Coronary artery (tissue), 2 donors: ENCODE results near the gene JSRP1.

Experiments used
- DNase-seq: peaks from one replicate; pipeline ENCODE4 v3.0.0-alpha.2; 2017; ENCODE audit warnings: low spot score
- H3K27ac ChIP-seq, 2 donors: fragments of 200-600 bp; sonication (generic); one replicate each; pipeline ENCODE4 v1.5.1; 2016 to 2019
- H3K4me3 ChIP-seq: fragments of 200-600 bp; sonication (generic); 2 replicates; pipeline ENCODE4 v1.5.1; 2016; ENCODE audit warnings: mild to moderate bottlenecking, moderate library complexity
- TF ChIP-seq, protein P1 (sequence below): fragments of 200-600 bp; sonication (generic); IDR thresholded peaks from one replicate; pipeline ENCODE4 v1.5.1; 2019; ENCODE audit warnings: antibody characterized with exemption

Gene JSRP1, protein sequence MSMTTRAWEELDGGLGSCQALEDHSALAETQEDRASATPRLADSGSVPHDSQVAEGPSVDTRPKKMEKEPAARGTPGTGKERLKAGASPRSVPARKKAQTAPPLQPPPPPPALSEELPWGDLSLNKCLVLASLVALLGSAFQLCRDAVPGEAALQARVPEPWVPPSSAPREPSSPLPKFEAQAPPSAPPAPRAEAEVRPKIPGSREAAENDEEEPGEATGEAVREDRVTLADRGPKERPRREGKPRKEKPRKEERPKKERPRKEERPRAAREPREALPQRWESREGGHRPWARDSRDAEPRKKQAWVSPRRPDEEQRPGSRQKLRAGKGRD

DNA sequence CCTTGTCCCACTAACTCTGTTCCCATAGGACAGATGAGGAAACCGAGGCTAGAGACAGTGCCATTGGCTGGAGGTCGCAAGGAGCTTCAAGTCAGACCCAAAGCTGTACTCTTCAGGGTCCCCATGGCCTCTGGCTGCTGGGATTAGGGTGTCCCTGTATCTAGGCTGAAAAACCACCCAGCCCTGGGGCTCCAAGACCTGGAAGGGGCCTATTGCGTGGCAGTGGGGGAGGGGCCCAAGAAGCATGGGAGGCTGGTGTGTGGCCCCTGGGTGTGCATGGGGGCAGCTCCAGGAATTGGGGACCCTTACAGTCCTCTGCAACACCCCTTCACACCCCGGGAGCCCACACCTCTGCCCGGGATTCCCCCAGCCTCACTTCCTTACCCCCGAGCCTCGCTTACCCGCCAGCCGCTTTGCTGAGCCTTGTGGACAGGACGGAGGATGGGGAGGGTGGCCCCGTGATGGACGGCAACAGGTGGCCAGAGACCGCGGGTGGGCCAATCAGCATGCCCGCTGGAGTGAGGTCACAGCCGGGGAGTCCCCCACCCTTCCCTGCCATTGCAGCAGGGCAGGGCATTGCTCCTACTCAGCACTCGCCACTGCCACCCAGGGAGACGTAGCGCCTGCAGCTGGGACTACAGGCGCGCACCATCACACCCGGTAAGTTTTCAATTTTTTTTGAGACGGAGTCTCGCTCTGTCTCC is at the start of gene JSRP1:
Gene JSRP1 (minus strand): TSS at position 436 of the 704 bp plus-strand sequence. CDS start 1,103 bp downstream, outside the sequence.
- no peak within 1 kb of the TSS for H3K4me3 ChIP-seq
- no peak within 1 kb of the TSS for H3K27ac ChIP-seq
- DNase-seq: no peak
- TF ChIP-seq, protein P1, sequence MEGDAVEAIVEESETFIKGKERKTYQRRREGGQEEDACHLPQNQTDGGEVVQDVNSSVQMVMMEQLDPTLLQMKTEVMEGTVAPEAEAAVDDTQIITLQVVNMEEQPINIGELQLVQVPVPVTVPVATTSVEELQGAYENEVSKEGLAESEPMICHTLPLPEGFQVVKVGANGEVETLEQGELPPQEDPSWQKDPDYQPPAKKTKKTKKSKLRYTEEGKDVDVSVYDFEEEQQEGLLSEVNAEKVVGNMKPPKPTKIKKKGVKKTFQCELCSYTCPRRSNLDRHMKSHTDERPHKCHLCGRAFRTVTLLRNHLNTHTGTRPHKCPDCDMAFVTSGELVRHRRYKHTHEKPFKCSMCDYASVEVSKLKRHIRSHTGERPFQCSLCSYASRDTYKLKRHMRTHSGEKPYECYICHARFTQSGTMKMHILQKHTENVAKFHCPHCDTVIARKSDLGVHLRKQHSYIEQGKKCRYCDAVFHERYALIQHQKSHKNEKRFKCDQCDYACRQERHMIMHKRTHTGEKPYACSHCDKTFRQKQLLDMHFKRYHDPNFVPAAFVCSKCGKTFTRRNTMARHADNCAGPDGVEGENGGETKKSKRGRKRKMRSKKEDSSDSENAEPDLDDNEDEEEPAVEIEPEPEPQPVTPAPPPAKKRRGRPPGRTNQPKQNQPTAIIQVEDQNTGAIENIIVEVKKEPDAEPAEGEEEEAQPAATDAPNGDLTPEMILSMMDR: no peak

DNA sequence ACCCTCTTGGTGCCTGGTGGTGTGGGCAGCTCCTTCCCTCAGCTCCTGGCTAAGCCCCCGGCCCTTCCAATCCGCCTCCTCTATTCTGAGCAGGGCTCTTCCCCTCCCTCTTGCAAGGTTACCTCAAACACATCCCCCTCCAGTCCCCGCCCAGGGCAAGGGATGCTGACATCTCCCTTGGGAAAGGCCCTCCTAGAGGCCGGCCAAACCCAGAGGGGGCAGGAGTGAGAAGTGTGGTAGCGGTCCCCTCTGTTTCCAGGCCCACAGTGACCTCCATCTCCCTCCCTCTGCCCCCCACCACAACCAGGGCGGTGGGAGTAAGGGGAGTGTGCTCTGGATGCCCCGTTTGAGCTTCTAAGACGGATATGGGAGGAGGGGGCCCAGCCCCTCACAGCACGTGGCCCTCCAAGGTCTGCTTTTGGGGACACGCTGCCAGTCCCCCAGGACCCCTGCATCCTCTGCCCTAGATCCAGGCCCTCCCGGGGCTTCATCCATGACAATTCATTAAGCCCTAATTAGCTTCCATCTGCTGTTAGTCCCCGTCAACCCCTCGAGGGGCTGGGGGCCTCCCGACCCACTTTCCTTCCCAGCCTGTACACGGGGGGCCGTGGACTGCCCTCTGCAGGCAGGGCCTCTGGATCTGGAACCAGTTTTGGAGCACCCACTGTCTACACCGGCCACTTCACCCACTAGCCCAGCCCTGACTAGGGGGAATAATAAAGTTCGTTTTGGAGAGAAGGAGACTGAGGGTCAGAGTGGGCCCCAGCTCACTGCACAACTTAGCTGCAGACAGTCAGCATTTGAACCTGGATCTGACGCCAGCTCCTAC is 49.4 kb upstream of the JSRP1 start:
- no peak for DNase-seq
- TF ChIP-seq, protein P1: no peak
- Histone ChIP-seq H3K4me3 (no peak overlapping the region), H3K27ac (no peak overlapping the region)

DNA sequence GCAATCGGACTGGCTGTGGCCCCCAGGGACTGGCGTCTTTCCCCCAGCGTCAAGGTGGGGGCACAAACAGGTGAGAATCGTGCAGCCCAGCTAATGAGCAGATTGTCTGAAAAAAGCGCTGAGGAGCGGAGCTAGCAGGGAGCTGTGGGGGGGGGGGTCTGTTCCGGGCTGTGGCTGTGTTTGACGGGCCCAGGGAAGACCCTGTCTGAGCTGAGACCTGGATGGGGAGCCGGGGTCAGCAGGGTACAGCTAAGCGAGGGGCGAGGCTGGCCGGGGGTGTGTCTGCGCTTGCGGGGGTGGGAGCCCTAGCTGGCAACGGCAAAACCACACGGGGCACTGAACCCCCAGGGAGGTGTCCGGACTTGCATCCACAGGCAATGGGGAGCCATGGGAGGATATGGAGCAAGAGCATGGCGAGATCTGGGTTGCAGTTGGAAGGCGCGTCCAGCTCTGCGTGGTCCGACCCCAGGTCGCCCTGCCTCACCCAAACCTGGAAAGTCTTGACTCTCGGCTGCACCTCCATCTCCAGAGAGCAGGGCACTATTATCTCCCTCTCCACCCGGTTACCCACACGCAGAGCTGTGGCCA is 47.1 kb upstream of the JSRP1 start:
- TF ChIP-seq, protein P1: no peak
- H3K4me3 ChIP-seq: no peak overlapping the region
- H3K27ac ChIP-seq: no peak overlapping the region
- DNase-seq: no peak

DNA sequence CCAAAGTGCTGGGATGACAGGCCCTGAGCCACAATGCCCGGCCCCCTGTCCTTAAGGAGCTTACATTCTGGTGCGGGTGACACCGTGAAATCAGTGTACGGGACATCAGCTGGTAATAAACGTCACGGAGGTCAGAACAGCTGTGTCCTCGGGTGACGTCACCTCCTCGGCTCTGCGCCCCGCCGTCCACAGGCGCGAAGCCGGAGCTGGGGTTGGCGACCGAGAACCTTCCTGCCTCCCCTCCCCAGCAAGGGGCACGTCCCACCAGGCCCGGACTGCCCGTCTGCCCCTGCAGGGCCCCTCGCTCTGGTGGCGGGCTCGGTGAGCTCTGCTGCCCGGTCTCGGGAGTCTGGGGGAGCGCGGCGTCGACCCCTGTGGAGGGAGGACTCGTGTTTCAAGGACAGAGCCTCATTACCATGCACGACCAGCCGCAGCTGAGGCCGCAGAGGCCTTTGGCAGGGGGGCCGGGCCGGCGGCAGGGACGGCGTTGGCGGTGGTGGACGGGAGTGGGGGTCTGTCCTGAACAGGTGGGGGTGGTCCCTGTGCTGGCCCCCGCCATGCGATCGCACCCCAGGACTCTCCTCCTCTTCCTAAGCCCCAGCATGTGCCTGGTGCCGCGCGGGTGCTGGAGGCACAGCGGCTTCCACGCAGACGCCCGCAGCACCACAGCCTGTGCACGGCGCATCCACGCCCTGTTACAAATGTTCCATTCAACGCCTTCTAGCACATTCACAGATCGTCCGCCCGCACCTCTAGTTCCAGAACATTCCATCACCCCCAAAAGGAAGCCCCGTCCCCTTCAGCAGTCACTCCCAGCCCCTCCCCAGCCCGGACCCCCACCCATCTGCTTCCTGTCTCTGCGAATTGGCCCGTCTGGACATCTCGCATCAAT is 46.3 kb upstream of the JSRP1 start:
- peak overlapping the region; percentile 50 for H3K4me3 ChIP-seq
- DNase-seq: no peak
- TF ChIP-seq, protein P1: no peak
- no peak overlapping the region for H3K27ac ChIP-seq

DNA sequence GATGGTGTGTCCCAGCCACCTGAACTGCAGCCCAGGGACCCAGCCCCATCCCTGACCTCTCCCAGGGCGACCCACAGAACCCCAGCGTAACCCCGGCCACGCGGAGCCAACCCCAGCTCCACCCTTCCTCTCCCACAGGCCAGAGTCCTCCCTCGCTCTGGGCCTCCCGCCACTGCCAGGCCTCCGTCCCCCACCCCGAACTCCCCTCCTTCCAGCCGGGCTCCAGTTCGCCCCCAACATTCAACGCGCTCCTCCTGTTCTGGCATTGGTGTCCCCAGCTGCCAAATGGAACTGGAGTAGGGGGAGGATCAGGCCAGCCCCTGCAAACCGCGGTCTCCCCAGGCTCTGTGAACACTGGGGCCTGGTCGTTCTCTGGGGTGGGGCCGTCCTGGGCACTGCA is 44.3 kb upstream of the JSRP1 start:
- TF ChIP-seq, protein P1: no peak
- Histone ChIP-seq H3K27ac (no peak overlapping the region), H3K4me3 (no peak overlapping the region)
- no peak for DNase-seq

DNA sequence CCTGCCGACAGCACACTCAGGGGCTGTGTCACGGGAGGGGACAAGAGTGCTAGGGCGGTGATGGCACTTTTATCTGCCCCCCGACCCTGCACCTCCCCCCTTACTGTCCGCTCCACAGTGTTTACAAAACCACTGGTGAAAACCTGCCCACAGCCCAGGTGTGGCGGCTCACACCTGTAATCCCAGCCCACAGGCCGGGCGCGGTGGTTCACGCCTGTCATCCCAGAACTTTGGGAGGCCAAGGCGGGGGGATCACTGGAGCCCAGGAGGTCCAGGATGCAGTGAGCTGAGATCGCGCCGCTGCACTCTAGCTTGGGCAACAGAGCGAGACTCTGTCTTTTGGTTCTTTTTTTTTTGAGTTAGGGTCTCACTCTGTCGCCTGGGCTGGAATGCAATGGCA is 39.9 kb upstream of the JSRP1 start:
- TF ChIP-seq, protein P1: no peak
- H3K4me3 ChIP-seq: no peak overlapping the region
- DNase-seq: no peak
- no peak overlapping the region for H3K27ac ChIP-seq
